ENCODE results near the gene GINM1. TPM values are rescaled to one million over a fixed set of nuclear protein-coding genes. Genes with fewer than 3 reads are reported as not detected.

The GINM1 gene, protein sequence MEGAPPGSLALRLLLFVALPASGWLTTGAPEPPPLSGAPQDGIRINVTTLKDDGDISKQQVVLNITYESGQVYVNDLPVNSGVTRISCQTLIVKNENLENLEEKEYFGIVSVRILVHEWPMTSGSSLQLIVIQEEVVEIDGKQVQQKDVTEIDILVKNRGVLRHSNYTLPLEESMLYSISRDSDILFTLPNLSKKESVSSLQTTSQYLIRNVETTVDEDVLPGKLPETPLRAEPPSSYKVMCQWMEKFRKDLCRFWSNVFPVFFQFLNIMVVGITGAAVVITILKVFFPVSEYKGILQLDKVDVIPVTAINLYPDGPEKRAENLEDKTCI
- 20.7 TPM for total RNA-seq

DNA sequence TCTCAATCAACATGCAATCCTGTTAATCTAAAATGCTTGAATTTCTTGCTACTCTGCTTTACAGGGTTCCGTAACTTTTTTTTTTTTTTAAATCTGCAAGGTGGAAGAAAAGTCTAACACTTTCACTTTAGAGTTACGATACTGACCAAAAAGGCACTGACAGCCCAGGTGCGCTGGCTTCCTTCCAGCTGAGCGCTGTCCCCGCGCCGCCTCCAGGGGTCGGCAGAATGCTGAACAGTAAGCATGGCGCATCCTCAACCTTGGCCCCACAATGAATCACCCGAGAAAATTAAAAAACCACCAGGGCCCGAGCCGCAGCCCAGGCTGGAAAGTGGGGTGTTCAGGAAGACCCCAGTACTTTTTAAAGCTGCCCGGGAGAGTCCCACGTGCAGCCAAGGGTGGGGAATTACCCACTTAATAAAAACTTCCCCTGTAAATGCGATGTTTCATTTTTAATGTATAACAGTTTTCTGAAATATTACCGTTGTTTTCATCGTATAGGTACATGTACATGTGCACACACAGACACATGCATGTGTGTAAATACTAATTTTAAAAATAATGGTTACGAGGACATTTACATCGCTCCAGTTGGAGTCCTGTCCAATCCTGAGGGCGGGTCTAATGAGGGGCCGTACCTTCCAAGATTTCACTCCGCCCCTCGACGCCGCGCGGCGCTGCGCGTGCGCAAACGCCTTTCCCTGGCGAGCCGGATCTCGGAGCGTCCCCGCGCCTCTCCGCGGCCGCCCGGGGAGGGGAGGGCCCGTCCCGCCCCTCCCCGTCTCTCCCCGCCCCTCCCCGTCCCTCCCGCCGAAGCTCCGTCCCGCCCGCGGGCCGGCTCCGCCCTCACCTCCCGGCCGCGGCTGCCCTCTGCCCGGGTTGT, at the start of gene GINM1:
Gene GINM1 (plus strand): TSS at position 849 of the 883 bp plus-strand sequence. CDS start 40 bp downstream, outside the sequence.

DNA sequence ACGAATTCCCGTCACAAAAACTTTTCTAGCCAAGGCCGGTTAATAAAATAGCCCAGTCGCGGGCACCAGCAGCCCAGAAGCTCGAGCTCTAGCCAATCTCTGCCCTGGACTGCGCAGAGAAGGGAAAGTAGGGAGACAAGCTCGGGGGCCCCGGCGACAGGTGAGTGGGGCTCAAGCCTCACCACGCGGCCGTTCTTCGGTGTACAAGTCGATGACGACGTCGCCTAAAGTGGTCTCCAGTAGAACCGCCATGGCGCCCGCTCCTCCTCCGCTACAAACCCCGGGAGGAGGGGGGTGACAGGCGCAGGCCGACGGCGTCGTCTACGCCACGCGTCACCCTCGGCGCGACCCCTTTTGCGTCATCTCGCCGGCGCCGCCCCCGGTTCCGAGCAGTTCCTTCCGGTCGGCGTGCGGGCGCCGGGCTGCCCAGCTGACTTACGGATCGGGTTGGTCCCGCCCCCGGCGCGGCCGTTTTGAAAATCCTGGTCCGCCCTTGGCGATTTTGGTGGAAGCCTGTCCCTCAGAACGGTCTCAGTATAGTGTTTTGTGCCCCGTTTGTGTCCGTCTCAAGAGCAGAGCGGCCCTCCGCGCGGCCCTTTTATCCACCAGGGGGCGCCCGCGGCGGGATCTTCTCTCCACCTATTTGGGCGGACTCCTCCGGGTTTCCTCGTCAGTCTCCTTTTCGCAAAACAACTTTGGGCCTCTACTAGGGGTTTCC, 20.3 kb upstream of the GINM1 start, which contains the start of gene PPIL4:
Gene PPIL4 (minus strand): TSS at position 290 of the 718 bp plus-strand sequence. CDS start 38 bp downstream, at position 252.

Small RNA genes lying within 50 kb of the gene (small RNA-seq; reads per million reads assigned to genes)
- gene RF00019 (ENCODE audit: low replicate concordance) (not detected), gene RF00410 (ENCODE audit: low replicate concordance) (not detected), gene RNU7-3P (ENCODE audit: low replicate concordance) (not detected)

Other genes starting within 250 kb of the GINM1 start
- 57.9 TPM for gene TAB2, start 248.7 kb upstream of the GINM1 start, total RNA-seq
- 19.4 TPM for gene SUMO4, start 166.1 kb upstream of the GINM1 start, total RNA-seq
- gene ZC3H12D, start 81.4 kb upstream of the GINM1 start, total RNA-seq = 0.31 TPM
- 44.8 TPM for gene PPIL4, start 20.3 kb upstream of the GINM1 start, total RNA-seq
- 27.5 TPM for gene KATNA1, start 82.3 kb downstream of the GINM1 start, total RNA-seq
- gene LATS1, start 151.7 kb downstream of the GINM1 start, total RNA-seq = 52.9 TPM
- 22.2 TPM for gene NUP43, start 180.2 kb downstream of the GINM1 start, total RNA-seq
- gene PCMT1, start 183.4 kb downstream of the GINM1 start, total RNA-seq = 158 TPM

Data from parietal lobe (tissue), 2 donors.